ENCODE data around the gene AP3M1. TPM values are rescaled to one million over a fixed set of nuclear protein-coding genes. Genes with fewer than 3 reads are reported as not detected.

The AP3M1 gene
- total RNA-seq, 1 donor, result 35.8 TPM

- H3K4me2 ChIP-seq (ENCODE audit: insufficient read depth, low read length), result no peak overlapping the region
- peaks cover 8% of the 10 kb centered on the region for H3K4me1 ChIP-seq (ENCODE audit: insufficient read depth, low read length)
- H2AFZ ChIP-seq (ENCODE audit: low read length), result no peak overlapping the region
- no peak overlapping the region for H3K27ac ChIP-seq (ENCODE audit: low read depth, low read length)
- H3K4me3 ChIP-seq (ENCODE audit: insufficient read depth, low read length), result no peak overlapping the region
- H3K9me3 ChIP-seq (ENCODE audit: low read depth, low read length), result no peaks in the 10 kb centered on the region
- no peak for DNase-seq (ENCODE audit: insufficient read length, low spot score, missing footprints)
- H3K27me3 ChIP-seq (ENCODE audit: insufficient read depth, low read length), result no peaks in the 10 kb centered on the region
- TF ChIP-seq CTCF (IDR thresholded peaks at IDR 0.05; ENCODE audit: extremely low read depth, low read depth, low read length), result no peak
- peaks cover 85% of the 10 kb centered on the region for H3K36me3 ChIP-seq (ENCODE audit: insufficient read depth, low read length)
- H4K20me1 ChIP-seq (ENCODE audit: insufficient read depth, low read length), result peaks cover 13% of the 10 kb centered on the region
- peaks cover 2% of the 10 kb centered on the region for H3K79me2 ChIP-seq (ENCODE audit: insufficient read depth, low read length)
These were observed 29.3 kb downstream of the AP3M1 start for GRCh38 chr10:74121368-74121767.

DNA sequence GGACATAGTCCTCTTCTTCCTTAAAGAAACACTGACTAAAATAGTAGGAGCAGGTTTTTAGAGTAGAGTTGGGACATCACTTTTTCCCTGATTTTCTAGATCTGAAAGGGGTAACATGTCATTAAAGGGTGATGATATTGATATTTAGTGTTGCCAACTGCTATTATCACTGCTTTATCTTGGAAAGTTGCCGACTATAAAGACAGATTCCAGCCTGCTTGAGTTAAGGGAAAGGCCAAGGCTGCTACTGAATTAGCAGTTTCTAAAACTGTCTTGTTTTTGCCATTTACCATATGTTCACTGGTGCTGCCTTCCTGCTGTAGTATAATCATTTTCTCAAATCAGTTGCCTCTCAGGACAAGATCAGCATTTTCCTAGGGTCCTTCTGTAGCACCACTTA, 29.7 kb downstream of the AP3M1 start:
- Histone ChIP-seq H3K4me1 (ENCODE audit: insufficient read depth, low read length) (peaks cover 8% of the 10 kb centered on the region), H3K79me2 (ENCODE audit: insufficient read depth, low read length) (peaks cover 5% of the 10 kb centered on the region), H3K4me2 (ENCODE audit: insufficient read depth, low read length) (no peak overlapping the region), H3K4me3 (ENCODE audit: insufficient read depth, low read length) (no peak overlapping the region), H3K36me3 (ENCODE audit: insufficient read depth, low read length) (peaks cover 85% of the 10 kb centered on the region), H4K20me1 (ENCODE audit: insufficient read depth, low read length) (peaks cover 13% of the 10 kb centered on the region), H3K27me3 (ENCODE audit: insufficient read depth, low read length) (no peaks in the 10 kb centered on the region), H3K9me3 (ENCODE audit: low read depth, low read length) (no peaks in the 10 kb centered on the region), H2AFZ (ENCODE audit: low read length) (no peak overlapping the region), H3K27ac (ENCODE audit: low read depth, low read length) (no peak overlapping the region)
- TF ChIP-seq CTCF (IDR thresholded peaks at IDR 0.05; ENCODE audit: extremely low read depth, low read depth, low read length), result no peak
- DNase-seq (ENCODE audit: insufficient read length, low spot score, missing footprints), result no peak

GRCh38 chr10:74118804-74119203, 31.8 kb downstream of the AP3M1 start:
- H3K36me3 ChIP-seq (ENCODE audit: insufficient read depth, low read length), result peaks cover 96% of the 10 kb centered on the region
- no peak overlapping the region for H3K4me3 ChIP-seq (ENCODE audit: insufficient read depth, low read length)
- peaks cover 8% of the 10 kb centered on the region for H3K4me1 ChIP-seq (ENCODE audit: insufficient read depth, low read length)
- H3K9me3 ChIP-seq (ENCODE audit: low read depth, low read length), result no peaks in the 10 kb centered on the region
- no peaks in the 10 kb centered on the region for H3K27me3 ChIP-seq (ENCODE audit: insufficient read depth, low read length)
- H3K4me2 ChIP-seq (ENCODE audit: insufficient read depth, low read length), result no peak overlapping the region
- peak; percentile 55 for DNase-seq (ENCODE audit: insufficient read length, low spot score, missing footprints)
- peaks cover 22% of the 10 kb centered on the region for H3K79me2 ChIP-seq (ENCODE audit: insufficient read depth, low read length)
- peaks cover 21% of the 10 kb centered on the region for H4K20me1 ChIP-seq (ENCODE audit: insufficient read depth, low read length)
- H2AFZ ChIP-seq (ENCODE audit: low read length), result no peak overlapping the region
- no peak for TF ChIP-seq CTCF (IDR thresholded peaks at IDR 0.05; ENCODE audit: extremely low read depth, low read depth, low read length)
- peak overlapping the region; percentile 1 for H3K27ac ChIP-seq (ENCODE audit: low read depth, low read length)

DNA sequence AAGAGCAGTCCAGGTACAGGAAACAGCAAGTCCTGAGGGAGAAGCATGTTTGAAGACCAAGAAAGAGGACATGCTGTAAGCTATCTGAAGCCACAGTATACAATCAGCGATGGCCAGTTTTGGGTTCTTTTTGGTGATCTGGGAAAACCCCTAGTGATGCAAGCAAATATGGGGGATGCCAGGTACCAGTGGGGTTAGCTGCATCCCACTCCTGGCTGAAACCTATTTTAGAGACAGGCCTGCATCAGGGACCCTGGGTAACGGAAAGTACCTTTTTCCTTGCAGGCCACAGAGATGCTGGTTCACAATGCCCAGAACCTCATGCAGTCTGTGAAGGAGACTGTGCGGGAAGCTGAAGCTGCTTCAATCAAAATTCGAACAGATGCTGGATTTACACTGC, 32.9 kb downstream of the AP3M1 start:
- DNase-seq (ENCODE audit: insufficient read length, low spot score, missing footprints), result no peak
- Histone ChIP-seq H4K20me1 (ENCODE audit: insufficient read depth, low read length) (peaks cover 29% of the 10 kb centered on the region), H3K27me3 (ENCODE audit: insufficient read depth, low read length) (no peaks in the 10 kb centered on the region), H3K4me2 (ENCODE audit: insufficient read depth, low read length) (no peak overlapping the region), H3K9me3 (ENCODE audit: low read depth, low read length) (no peaks in the 10 kb centered on the region), H2AFZ (ENCODE audit: low read length) (no peak overlapping the region), H3K79me2 (ENCODE audit: insufficient read depth, low read length) (peaks cover 32% of the 10 kb centered on the region), H3K27ac (ENCODE audit: low read depth, low read length) (peak overlapping the region; percentile 1), H3K36me3 (ENCODE audit: insufficient read depth, low read length) (peaks cover 96% of the 10 kb centered on the region), H3K4me3 (ENCODE audit: insufficient read depth, low read length) (no peak overlapping the region), H3K4me1 (ENCODE audit: insufficient read depth, low read length) (peaks cover 8% of the 10 kb centered on the region)
- TF ChIP-seq CTCF (IDR thresholded peaks at IDR 0.05; ENCODE audit: extremely low read depth, low read depth, low read length), result no peak
